Hepatocyte (in vitro differentiated cells): ENCODE data around the gene RAB40A.

ENCODE experiments used
- CTCF ChIP-seq: fragments of 200-600 bp; sonication (generic); IDR thresholded peaks from 2 replicates; pipeline ENCODE4 v1.5.1; 2016; ENCODE audit warnings: antibody characterized with exemption, mild to moderate bottlenecking; ENCODE audit not compliant: poor library complexity
- EZH2 ChIP-seq: fragments of 200-600 bp; sonication (generic); IDR thresholded peaks from 2 replicates; pipeline ENCODE4 v1.6.1; 2016; ENCODE audit warnings: antibody characterized with exemption, mild to moderate bottlenecking, borderline replicate concordance

GRCh38 chrX:103537871-103538387, 18.6 kb upstream of the RAB40A start:
- TF ChIP-seq CTCF (no peak), EZH2 (no peak)
